Neural cell (in vitro differentiated cells): ENCODE data around the gene ERP27. TPM values are rescaled to one million over a fixed set of nuclear protein-coding genes. Genes with fewer than 3 reads are reported as not detected.

ENCODE experiments used
- H2AFZ ChIP-seq: fragments of 200-600, 300-800 bp; sonication (generic), shearing (Covaris generic); 2 replicates; pipeline ENCODE4 v1.6.0; 2014; ENCODE audit warnings: low read depth, mild to moderate bottlenecking, antibody characterized with exemption, low read length, moderate library complexity
- H3F3A ChIP-seq: fragments of 200-600 bp; shearing (Covaris generic); 2 replicates; pipeline ENCODE4 v1.6.1; 2016; ENCODE audit warnings: mild to moderate bottlenecking, moderate library complexity, mixed read lengths, antibody characterized with exemption, low read length; ENCODE audit not compliant: insufficient read depth, poor library complexity, severe bottlenecking
- H3K27ac ChIP-seq: fragments of 200-600, 300-800 bp; sonication (generic), shearing (Covaris generic); 2 replicates; pipeline ENCODE4 v1.5.1; 2014; ENCODE audit warnings: mild to moderate bottlenecking, low read length, moderate library complexity
- H3K27me3 ChIP-seq: fragments of 300-800, 200-600 bp; sonication (generic), shearing (Covaris generic); 2 replicates; pipeline ENCODE4 v1.6.0; 2014; ENCODE audit warnings: mild to moderate bottlenecking, low read depth, low read length, moderate library complexity; ENCODE audit not compliant: insufficient read depth
- H3K36me3 ChIP-seq: fragments of 300-800, 200-600 bp; sonication (generic), shearing (Covaris generic); 2 replicates; pipeline ENCODE4 v1.5.1; 2014; ENCODE audit warnings: mild to moderate bottlenecking, antibody characterized with exemption, low read length, moderate library complexity; ENCODE audit not compliant: insufficient read depth
- H3K4me2 ChIP-seq: fragments of 300-800, 200-600 bp; sonication (generic), shearing (Covaris generic); 2 replicates; pipeline ENCODE4 v1.6.0; 2014; ENCODE audit warnings: mild to moderate bottlenecking, low read length
- H3K4me3 ChIP-seq: fragments of 300-800, 200-600 bp; sonication (generic), shearing (Covaris generic); 2 replicates; pipeline ENCODE4 v1.5.1; 2014; ENCODE audit warnings: mild to moderate bottlenecking, low read length, moderate library complexity
- H3K79me2 ChIP-seq: fragments of 200-600 bp; shearing (Covaris generic); replicated peaks from 2 replicates; pipeline ENCODE4 v1.6.0; 2014; ENCODE audit warnings: mild to moderate bottlenecking, low read length, moderate library complexity; ENCODE audit not compliant: insufficient read depth
- H3K9ac ChIP-seq: fragments of 300-800, 200-600 bp; sonication (generic), shearing (Covaris generic); 2 replicates; pipeline ENCODE4 v1.6.1; 2016; ENCODE audit warnings: mild to moderate bottlenecking, low read length, mixed read lengths
- H3K9me2 ChIP-seq: fragments of 200-600 bp; shearing (Covaris generic); 2 replicates; pipeline ENCODE4 v1.6.1; 2016; ENCODE audit warnings: mild to moderate bottlenecking, low read length, mixed read lengths; ENCODE audit not compliant: insufficient read depth
- H3K9me3 ChIP-seq: fragments of 200-600, 300-800 bp; sonication (generic), shearing (Covaris generic); 2 replicates; pipeline ENCODE4 v1.6.1; 2016; ENCODE audit warnings: mild to moderate bottlenecking, mixed run types, low read length, moderate library complexity, mixed read lengths
- H4K20me1 ChIP-seq: fragments of 200-600 bp; shearing (Covaris generic); 2 replicates; pipeline ENCODE4 v1.6.1; 2016; ENCODE audit warnings: mild to moderate bottlenecking, mixed run types; ENCODE audit not compliant: insufficient read depth
- CTCF ChIP-seq: fragments of 450-650 bp; IDR thresholded peaks from 2 replicates; pipeline ENCODE4 v1.5.1; 2014; ENCODE audit warnings: antibody characterized with exemption, mild to moderate bottlenecking, moderate library complexity; ENCODE audit not compliant: poor library complexity, severe bottlenecking
- EP300 ChIP-seq: fragments of 450-650 bp; conservative IDR thresholded peaks from 2 replicates; pipeline ENCODE4 v1.6.1; 2014; ENCODE audit warnings: antibody characterized with exemption, mild to moderate bottlenecking, moderate library complexity; ENCODE audit not compliant: poor library complexity, severe bottlenecking
- EZH2 ChIP-seq: fragments of 200-600, 300-800 bp; shearing (Covaris generic), sonication (generic); IDR thresholded peaks from 2 replicates; pipeline ENCODE4 v1.6.1; 2014; ENCODE audit warnings: antibody characterized with exemption, low read length, borderline replicate concordance, mild to moderate bottlenecking; ENCODE audit not compliant: insufficient read depth, poor library complexity, severe bottlenecking
- MXI1 ChIP-seq: fragments of 450-650 bp; conservative IDR thresholded peaks from 2 replicates; pipeline ENCODE4 v1.6.1; 2014; ENCODE audit warnings: antibody characterized with exemption, mild to moderate bottlenecking; ENCODE audit not compliant: poor library complexity, severe bottlenecking
- POLR2AphosphoS5 ChIP-seq: IDR thresholded peaks from 2 replicates; pipeline ENCODE4 v1.6.1; 2012
- RAD21 ChIP-seq: fragments of 450-650 bp; conservative IDR thresholded peaks from 2 replicates; pipeline ENCODE4 v1.6.1; 2014; ENCODE audit warnings: antibody characterized with exemption, mild to moderate bottlenecking, moderate library complexity
- REST ChIP-seq: IDR thresholded peaks from 2 replicates; pipeline ENCODE4 v1.6.1; 2012; ENCODE audit warnings: borderline replicate concordance
- SMC3 ChIP-seq: fragments of 450-650 bp; conservative IDR thresholded peaks from 2 replicates; pipeline ENCODE4 v1.6.1; 2014; ENCODE audit warnings: antibody characterized with exemption, mild to moderate bottlenecking, moderate library complexity; ENCODE audit not compliant: poor library complexity
- TAF1 ChIP-seq: IDR thresholded peaks from 2 replicates; pipeline ENCODE4 v1.6.1; 2012; ENCODE audit warnings: low read depth
- polyA plus RNA-seq: library from polyadenylated mRNA; depleted of rRNA; stranded (reverse); fragments of >200 nt; gene quantifications from 2 replicates; pipeline ENCODE4 v1.2.3, GENCODE V29; 2014

The ERP27 gene
- polyA plus RNA-seq, 1 donor from 2014 or later, result not detected

- H3K4me2 ChIP-seq, result no peak overlapping the region
- no peaks in the 10 kb centered on the region for H3K36me3 ChIP-seq
- no peak overlapping the region for H3K27ac ChIP-seq
- H3K4me3 ChIP-seq, result no peak overlapping the region
- H3F3A ChIP-seq, result no peaks in the 10 kb centered on the region
- TF ChIP-seq SMC3, result no peak
- TF ChIP-seq EZH2, result no peak
- TF ChIP-seq CTCF, result no peak
- no peak for TF ChIP-seq TAF1
- TF ChIP-seq POLR2AphosphoS5, result no peak
- TF ChIP-seq REST, result no peak
- no peak for TF ChIP-seq RAD21
- TF ChIP-seq MXI1, result no peak
- TF ChIP-seq EP300, result no peak
- H3K79me2 ChIP-seq, result no peaks in the 10 kb centered on the region
- no peak overlapping the region for H3K9ac ChIP-seq
- H3K9me2 ChIP-seq, result no peaks in the 10 kb centered on the region
- H3K9me3 ChIP-seq, result no peaks in the 10 kb centered on the region
- H2AFZ ChIP-seq, result no peak overlapping the region
- H3K27me3 ChIP-seq, result no peaks in the 10 kb centered on the region
- H4K20me1 ChIP-seq, result no peaks in the 10 kb centered on the region
Measured at GRCh38 chr12:14959916-14960496, 21.7 kb upstream of the ERP27 start.

GRCh38 chr12:14959463-14959862 is 21.1 kb upstream of the ERP27 start:
- H3K4me2 ChIP-seq, result no peak overlapping the region
- no peak overlapping the region for H2AFZ ChIP-seq
- H3F3A ChIP-seq, result no peaks in the 10 kb centered on the region
- no peak overlapping the region for H3K27ac ChIP-seq
- H3K4me3 ChIP-seq, result no peak overlapping the region
- H4K20me1 ChIP-seq, result no peaks in the 10 kb centered on the region
- H3K79me2 ChIP-seq, result no peaks in the 10 kb centered on the region
- H3K9me3 ChIP-seq, result no peaks in the 10 kb centered on the region
- no peak overlapping the region for H3K9ac ChIP-seq
- TF ChIP-seq POLR2AphosphoS5 (no peak), TAF1 (no peak), CTCF (no peak), EP300 (no peak), SMC3 (no peak), RAD21 (no peak), REST (no peak), MXI1 (no peak), EZH2 (no peak)
- H3K9me2 ChIP-seq, result no peaks in the 10 kb centered on the region
- H3K27me3 ChIP-seq, result no peaks in the 10 kb centered on the region
- H3K36me3 ChIP-seq, result no peaks in the 10 kb centered on the region
